ENCODE data around the gene SLC13A1. TPM values are rescaled to one million over a fixed set of nuclear protein-coding genes. Genes with fewer than 3 reads are reported as not detected.

SLC13A1 gene
- total and polyA plus RNA-seq, 11 donors: not detected

- DNase-seq: no peak
- H3K27me3 ChIP-seq: no peaks in the 10 kb centered on the region
- no peak overlapping the region for H3K27ac ChIP-seq
- 57 to 77% (median 64%) methylated on average over 2 of the region's 2 CpGs for WGBS, 4 donors
- no peak for TF ChIP-seq POLR2A (IDR thresholded peaks at IDR 0.05)
- TF ChIP-seq, protein P1, sequence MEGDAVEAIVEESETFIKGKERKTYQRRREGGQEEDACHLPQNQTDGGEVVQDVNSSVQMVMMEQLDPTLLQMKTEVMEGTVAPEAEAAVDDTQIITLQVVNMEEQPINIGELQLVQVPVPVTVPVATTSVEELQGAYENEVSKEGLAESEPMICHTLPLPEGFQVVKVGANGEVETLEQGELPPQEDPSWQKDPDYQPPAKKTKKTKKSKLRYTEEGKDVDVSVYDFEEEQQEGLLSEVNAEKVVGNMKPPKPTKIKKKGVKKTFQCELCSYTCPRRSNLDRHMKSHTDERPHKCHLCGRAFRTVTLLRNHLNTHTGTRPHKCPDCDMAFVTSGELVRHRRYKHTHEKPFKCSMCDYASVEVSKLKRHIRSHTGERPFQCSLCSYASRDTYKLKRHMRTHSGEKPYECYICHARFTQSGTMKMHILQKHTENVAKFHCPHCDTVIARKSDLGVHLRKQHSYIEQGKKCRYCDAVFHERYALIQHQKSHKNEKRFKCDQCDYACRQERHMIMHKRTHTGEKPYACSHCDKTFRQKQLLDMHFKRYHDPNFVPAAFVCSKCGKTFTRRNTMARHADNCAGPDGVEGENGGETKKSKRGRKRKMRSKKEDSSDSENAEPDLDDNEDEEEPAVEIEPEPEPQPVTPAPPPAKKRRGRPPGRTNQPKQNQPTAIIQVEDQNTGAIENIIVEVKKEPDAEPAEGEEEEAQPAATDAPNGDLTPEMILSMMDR (IDR thresholded peaks at IDR 0.05): no peak
- no peak overlapping the region for H3K4me3 ChIP-seq
- ATAC-seq: no peak
- H3K4me1 ChIP-seq: no peaks in the 10 kb centered on the region
- no peaks in the 10 kb centered on the region for H3K36me3 ChIP-seq
- intact Hi-C loops (cut with DNase I): no loop called here
- peaks cover 0 to 4% (median 0%) of the 10 kb centered on the region in 12 donors for H3K9me3 ChIP-seq
Observed at GRCh38 chr7:123193235-123193634, 6.5 kb downstream of the SLC13A1 start.

DNA sequence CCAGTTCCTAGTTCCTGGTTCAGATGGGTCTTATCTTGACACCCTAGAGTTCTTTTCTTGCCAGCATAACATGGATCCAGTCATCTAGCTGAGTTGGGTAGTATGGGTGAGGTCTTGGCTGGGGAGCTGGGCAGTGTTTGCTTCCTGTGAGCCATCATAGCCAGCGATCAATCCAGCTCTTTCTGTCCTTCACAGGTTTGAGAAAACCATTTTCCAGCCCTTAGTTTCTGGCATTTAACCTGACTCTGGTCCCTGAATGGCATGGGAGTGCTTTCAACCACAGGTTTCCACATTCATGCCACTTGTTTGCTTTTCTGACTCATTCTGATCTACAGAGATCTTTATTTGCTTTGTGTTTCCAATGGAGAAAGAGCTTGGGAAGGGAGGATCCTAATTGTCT, 8.6 kb downstream of the SLC13A1 start:
- no peak for ATAC-seq
- Histone ChIP-seq H3K27ac (no peak overlapping the region), H3K4me1 (no peaks in the 10 kb centered on the region), H3K27me3 (no peaks in the 10 kb centered on the region), H3K36me3 (no peaks in the 10 kb centered on the region), H3K4me3 (no peak overlapping the region), H3K9me3 (peaks cover 0 to 8% (median 0%) of the 10 kb centered on the region in 12 donors)
- TF ChIP-seq, protein P1 (IDR thresholded peaks at IDR 0.05): no peak
- TF ChIP-seq POLR2A (IDR thresholded peaks at IDR 0.05): no peak
- intact Hi-C loops (cut with DNase I): no loop called here
- 80 to 96% (median 87%) methylated on average over 1 of the region's 1 CpG for WGBS, 4 donors
- no peak for DNase-seq

- Histone ChIP-seq H3K27me3 (no peaks in the 10 kb centered on the region), H3K36me3 (no peaks in the 10 kb centered on the region), H3K4me1 (no peaks in the 10 kb centered on the region), H3K4me3 (no peak overlapping the region), H3K27ac (no peak overlapping the region), H3K9me3 (peaks cover 0 to 14% (median 4%) of the 10 kb centered on the region in 12 donors)
- 51 to 74% (median 66%) methylated on average over 2 of the region's 2 CpGs for WGBS, 4 donors
- TF ChIP-seq, protein P1 (IDR thresholded peaks at IDR 0.05): no peak
- no peak for TF ChIP-seq POLR2A (IDR thresholded peaks at IDR 0.05)
- ATAC-seq (no peak), DNase-seq (no peak)
- intact Hi-C loops (cut with DNase I): no loop called here
Observed at GRCh38 chr7:123190109-123190831, 9.5 kb downstream of the SLC13A1 start.

DNA sequence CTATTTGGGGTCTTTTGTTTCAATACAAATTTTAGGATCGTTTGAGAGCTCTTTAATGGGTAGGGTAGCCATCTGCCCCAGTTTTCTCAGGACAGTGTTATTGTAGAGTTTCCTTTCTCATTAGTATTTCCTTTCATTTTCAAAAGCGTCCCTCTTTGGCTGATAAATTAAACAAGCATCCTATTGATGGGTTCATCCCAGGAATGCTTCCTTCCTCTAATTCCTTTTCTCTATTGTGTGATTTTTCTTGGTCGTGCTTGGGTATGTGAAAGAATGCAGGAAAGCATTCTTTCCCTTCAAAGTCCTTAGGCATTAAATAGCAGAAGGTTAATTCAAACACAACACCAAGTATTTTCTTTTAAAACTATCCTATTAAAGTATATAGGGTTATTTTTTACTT, 14.0 kb downstream of the SLC13A1 start:
- intact Hi-C loops (cut with DNase I): no loop called here

More for the DNA sequence above, 14.0 kb downstream of the SLC13A1 start:
- H3K27ac ChIP-seq: no peak overlapping the region
- H3K4me1 ChIP-seq: no peaks in the 10 kb centered on the region
- H3K36me3 ChIP-seq: no peaks in the 10 kb centered on the region
- ATAC-seq (no peak), DNase-seq (no peak)
- H3K27me3 ChIP-seq: no peaks in the 10 kb centered on the region
- H3K4me3 ChIP-seq: no peak overlapping the region
- no peak for TF ChIP-seq POLR2A (IDR thresholded peaks at IDR 0.05)
- TF ChIP-seq, protein P1 (IDR thresholded peaks at IDR 0.05): no peak
- peaks cover 0 to 14% (median 5%) of the 10 kb centered on the region in 12 donors for H3K9me3 ChIP-seq
- 37 to 55% (median 47%) methylated on average over 3 of the region's 3 CpGs for WGBS, 4 donors
